Breast epithelium (tissue), 4 donors: ENCODE data around the gene FBLN1. TPM values are rescaled to one million over a fixed set of nuclear protein-coding genes. Genes with fewer than 3 reads are reported as not detected.
A peak's percentile ranks its signal among the peaks of the same experiment; 100 is the strongest.

Experiments used
- DNase-seq, 2 donors: peaks; one replicate each; pipeline ENCODE4 v3.0.0-alpha.2; 2019; ENCODE audit warnings: low spot score in 2 of 2
- H3K27ac ChIP-seq, 2 donors: fragments of 200-600 bp; sonication (generic) in 1 of 2; one replicate each; pipeline ENCODE4 v1.5.1; 2016 to 2019; ENCODE audit warnings: mild to moderate bottlenecking in 1 of 2
- H3K27me3 ChIP-seq, 2 donors: fragments of 200-600 bp; sonication (generic) in 1 of 2; one replicate each; pipeline versions ENCODE4 v1.5.1 to v1.6.0; 2017 to 2019; ENCODE audit warnings: control low read depth in 1 of 2, mild to moderate bottlenecking in 1 of 2
- H3K36me3 ChIP-seq: fragments of 200-600 bp; one replicate; pipeline ENCODE4 v1.5.1; 2019
- H3K4me1 ChIP-seq, 2 donors: fragments of 200-600 bp; sonication (generic); one replicate each; pipeline ENCODE4 v1.5.1; 2016 to 2019; ENCODE audit warnings: control low read depth in 1 of 2
- H3K4me3 ChIP-seq, 3 donors: fragments of 200-600 bp; sonication (generic); 1 replicate in 2 of 3; 2 replicates in 1 of 3; pipeline ENCODE4 v1.5.1; 2016 to 2019; ENCODE audit warnings: mild to moderate bottlenecking in 3 of 3, moderate library complexity in 2 of 3
- H3K9me3 ChIP-seq, 2 donors: fragments of 200-600 bp; sonication (generic) in 1 of 2; one replicate each; pipeline ENCODE4 v1.5.1; 2016 to 2019; ENCODE audit warnings: control low read depth in 1 of 2
- CTCF ChIP-seq, 3 donors: fragments of 450-650 bp; IDR thresholded peaks; one replicate each; pipeline ENCODE4 v1.5.1; 2016 to 2017; ENCODE audit warnings: antibody characterized with exemption in 3 of 3, mild to moderate bottlenecking in 3 of 3, moderate library complexity in 3 of 3
- POLR2A ChIP-seq: fragments of 450-650 bp; IDR thresholded peaks from one replicate; pipeline ENCODE4 v1.6.1; 2016; ENCODE audit warnings: antibody characterized with exemption, mild to moderate bottlenecking, moderate library complexity
- POLR2AphosphoS5 ChIP-seq, 3 donors: sonication (generic); formaldehyde crosslinking; IDR thresholded peaks; one replicate each; pipeline ENCODE4 v1.6.1; 2017; ENCODE audit warnings: antibody characterized with exemption in 3 of 3
- intact Hi-C: fragments of 100-400 bp; cut with DNase I; formaldehyde crosslinking; loops from one replicate; pipeline ENCODE4 v1.15.1; 2023; ENCODE audit warnings: low total_unique reads
- total RNA-seq, 3 donors: library from RNA; depleted of rRNA; stranded (reverse); fragments of >200 nt; gene quantifications; one replicate each; pipeline ENCODE4 v1.1.0, GENCODE V29; 2016

Gene FBLN1
- total RNA-seq, 3 donors from 2014 or later = 115 to 293 (median 267) TPM

GRCh38 chr22:45565171-45565570 lies 62.5 kb downstream of the FBLN1 start:
- H3K27me3 ChIP-seq = no peaks in the 10 kb centered on the region
- no peaks in the 10 kb centered on the region for H3K36me3 ChIP-seq
- TF ChIP-seq POLR2A (no peak), CTCF (IDR thresholded peaks at IDR 0.05) (no peak), POLR2AphosphoS5 (IDR thresholded peaks at IDR 0.05) (no peak)
- H3K27ac ChIP-seq = no peak overlapping the region
- peaks cover 1 to 8% of the 10 kb centered on the region in 2 donors for H3K9me3 ChIP-seq
- intact Hi-C loops = no loop called here
- DNase-seq = no peak
- no peak overlapping the region for H3K4me3 ChIP-seq
- H3K4me1 ChIP-seq = no peaks in the 10 kb centered on the region

- Histone ChIP-seq H3K36me3 (no peaks in the 10 kb centered on the region), H3K4me3 (no peak overlapping the region), H3K9me3 (no peaks in the 10 kb centered on the region), H3K4me1 (no peaks in the 10 kb centered on the region), H3K27me3 (no peaks in the 10 kb centered on the region), H3K27ac (no peak overlapping the region)
- intact Hi-C loops = no loop called here
- no peak for DNase-seq
- TF ChIP-seq POLR2A (no peak), POLR2AphosphoS5 (IDR thresholded peaks at IDR 0.05) (no peak), CTCF (IDR thresholded peaks at IDR 0.05) (no peak)
Observed at GRCh38 chr22:45565973-45566372, 63.3 kb downstream of the FBLN1 start.

GRCh38 chr22:45568213-45568612 lies 65.5 kb downstream of the FBLN1 start:
- H3K27ac ChIP-seq = no peak overlapping the region
- intact Hi-C loops = no loop called here
- no peak for TF ChIP-seq POLR2A
- no peak for TF ChIP-seq CTCF (IDR thresholded peaks at IDR 0.05)
- TF ChIP-seq POLR2AphosphoS5 (IDR thresholded peaks at IDR 0.05) = no peak

GRCh38 chr22:45571089-45571488 lies 68.4 kb downstream of the FBLN1 start:
- no peaks in the 10 kb centered on the region for H3K9me3 ChIP-seq
- no peaks in the 10 kb centered on the region for H3K36me3 ChIP-seq
- H3K4me1 ChIP-seq = no peaks in the 10 kb centered on the region
- intact Hi-C loops = no loop called here
- no peak overlapping the region for H3K27ac ChIP-seq
- no peak overlapping the region for H3K4me3 ChIP-seq
- DNase-seq = no peak
- no peak for TF ChIP-seq CTCF (IDR thresholded peaks at IDR 0.05)
- TF ChIP-seq POLR2AphosphoS5 (IDR thresholded peaks at IDR 0.05) = no peak
- no peak for TF ChIP-seq POLR2A
- no peaks in the 10 kb centered on the region for H3K27me3 ChIP-seq

More at GRCh38 chr22:45568213-45568612, 65.5 kb downstream of the FBLN1 start:
- Histone ChIP-seq H3K4me3 (no peak overlapping the region), H3K36me3 (no peaks in the 10 kb centered on the region), H3K9me3 (no peaks in the 10 kb centered on the region), H3K27me3 (no peaks in the 10 kb centered on the region), H3K4me1 (no peaks in the 10 kb centered on the region)
- no peak for DNase-seq

- TF ChIP-seq CTCF (IDR thresholded peaks at IDR 0.05) (no peak), POLR2AphosphoS5 (IDR thresholded peaks at IDR 0.05) (peak in 1 of 3 donors; percentile 29)
- intact Hi-C loops = no loop called here
Observed at GRCh38 chr22:45572444-45572843, 69.8 kb downstream of the FBLN1 start.

More at GRCh38 chr22:45572444-45572843, 69.8 kb downstream of the FBLN1 start:
- Histone ChIP-seq H3K27ac (no peak overlapping the region), H3K27me3 (no peaks in the 10 kb centered on the region), H3K4me1 (no peaks in the 10 kb centered on the region), H3K36me3 (no peaks in the 10 kb centered on the region), H3K4me3 (no peak overlapping the region), H3K9me3 (no peaks in the 10 kb centered on the region)
- no peak for DNase-seq
